Tibial artery (tissue), 4 donors: ENCODE results near the gene C2orf76.

Source experiments
- DNase-seq, 2 donors: peaks; one replicate each; pipeline ENCODE4 v3.0.0-alpha.2; 2019
- H3K27ac ChIP-seq, 2 donors: fragments of 200-600 bp; sonication (generic) in 1 of 2; 1 replicate in 1 of 2; 2 replicates in 1 of 2; pipeline ENCODE4 v1.5.1; 2018 to 2019; ENCODE audit warnings: mild to moderate bottlenecking in 1 of 2
- H3K27me3 ChIP-seq, 2 donors: fragments of 200-600 bp; sonication (generic) in 1 of 2; one replicate each; pipeline versions ENCODE4 v1.5.1 to v1.6.0; 2016 to 2019
- H3K36me3 ChIP-seq, 3 donors: fragments of 200-600 bp; sonication (generic) in 2 of 3; one replicate each; pipeline ENCODE4 v1.5.1; 2016 to 2019; ENCODE audit warnings: mild to moderate bottlenecking in 2 of 3
- H3K4me1 ChIP-seq, 4 donors: fragments of 200-600 bp; sonication (generic) in 2 of 4; 1 replicate in 3 of 4; 2 replicates in 1 of 4; pipeline ENCODE4 v1.5.1; 2016 to 2019
- H3K4me3 ChIP-seq, 2 donors: fragments of 200-600 bp; sonication (generic) in 1 of 2; 1 replicate in 1 of 2; 2 replicates in 1 of 2; pipeline ENCODE4 v1.5.1; 2018 to 2019; ENCODE audit warnings: mild to moderate bottlenecking in 2 of 2
- H3K9me3 ChIP-seq, 3 donors: fragments of 200-600 bp; sonication (generic) in 1 of 3; one replicate each; pipeline ENCODE4 v1.5.1; 2016 to 2019
- intact Hi-C: fragments of 100-400 bp; cut with DNase I; formaldehyde crosslinking; loops from one replicate; pipeline ENCODE4 v1.15.0; 2023; ENCODE audit warnings: low total_unique reads
- TF ChIP-seq, protein P1 (sequence below), 2 experiments: fragments of 200-600 bp in 1 of 2; fragments of 450-650 bp in 1 of 2; IDR thresholded peaks; one replicate each; pipeline ENCODE4 v1.5.1; 2017 to 2019; ENCODE audit warnings: antibody characterized with exemption in 2 of 2, mild to moderate bottlenecking in 1 of 2, moderate library complexity in 1 of 2

C2orf76 gene

GRCh38 chr2:119315241-119315925 lies 51.3 kb downstream of the C2orf76 start:
- no peak overlapping the region for H3K4me3 ChIP-seq
- peaks cover 0 to 10% (median 5%) of the 10 kb centered on the region in 3 donors for H3K36me3 ChIP-seq
- no peaks in the 10 kb centered on the region for H3K9me3 ChIP-seq
- H3K4me1 ChIP-seq = peaks cover 0 to 6% (median 0%) of the 10 kb centered on the region in 4 donors
- H3K27me3 ChIP-seq = no peaks in the 10 kb centered on the region
- H3K27ac ChIP-seq = no peak overlapping the region
- DNase-seq = no peak
- TF ChIP-seq, protein P1, sequence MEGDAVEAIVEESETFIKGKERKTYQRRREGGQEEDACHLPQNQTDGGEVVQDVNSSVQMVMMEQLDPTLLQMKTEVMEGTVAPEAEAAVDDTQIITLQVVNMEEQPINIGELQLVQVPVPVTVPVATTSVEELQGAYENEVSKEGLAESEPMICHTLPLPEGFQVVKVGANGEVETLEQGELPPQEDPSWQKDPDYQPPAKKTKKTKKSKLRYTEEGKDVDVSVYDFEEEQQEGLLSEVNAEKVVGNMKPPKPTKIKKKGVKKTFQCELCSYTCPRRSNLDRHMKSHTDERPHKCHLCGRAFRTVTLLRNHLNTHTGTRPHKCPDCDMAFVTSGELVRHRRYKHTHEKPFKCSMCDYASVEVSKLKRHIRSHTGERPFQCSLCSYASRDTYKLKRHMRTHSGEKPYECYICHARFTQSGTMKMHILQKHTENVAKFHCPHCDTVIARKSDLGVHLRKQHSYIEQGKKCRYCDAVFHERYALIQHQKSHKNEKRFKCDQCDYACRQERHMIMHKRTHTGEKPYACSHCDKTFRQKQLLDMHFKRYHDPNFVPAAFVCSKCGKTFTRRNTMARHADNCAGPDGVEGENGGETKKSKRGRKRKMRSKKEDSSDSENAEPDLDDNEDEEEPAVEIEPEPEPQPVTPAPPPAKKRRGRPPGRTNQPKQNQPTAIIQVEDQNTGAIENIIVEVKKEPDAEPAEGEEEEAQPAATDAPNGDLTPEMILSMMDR (IDR thresholded peaks at IDR 0.05) = no peak
- intact Hi-C loops = no loop called here

DNA sequence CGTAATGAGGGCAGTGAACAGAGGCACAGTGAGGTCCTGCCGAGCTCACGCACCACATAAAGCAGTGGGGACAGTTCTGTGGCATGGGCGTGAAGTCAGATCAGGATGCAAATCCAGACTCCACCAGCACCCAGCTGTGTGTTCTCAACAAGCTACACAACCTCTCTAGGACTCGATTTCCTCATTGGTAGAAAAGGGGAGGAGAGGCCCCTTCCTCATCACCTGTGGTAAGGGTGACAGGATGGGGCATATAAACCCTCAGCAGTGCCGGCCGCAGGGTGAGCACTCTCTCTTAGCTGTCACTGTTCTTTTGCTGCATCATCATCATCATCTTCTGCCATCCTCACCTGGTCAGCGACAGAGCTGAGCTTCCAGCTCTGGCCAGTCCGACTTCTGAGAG lies 54.8 kb downstream of the C2orf76 start:
- no peak overlapping the region for H3K4me3 ChIP-seq
- intact Hi-C loops = no loop called here
- H3K36me3 ChIP-seq = peaks cover 0 to 10% (median 5%) of the 10 kb centered on the region in 3 donors
- TF ChIP-seq, protein P1 (IDR thresholded peaks at IDR 0.05) = no peak
- H3K9me3 ChIP-seq = no peaks in the 10 kb centered on the region
- no peak for DNase-seq
- H3K4me1 ChIP-seq = peaks cover 0 to 6% (median 0%) of the 10 kb centered on the region in 4 donors
- no peaks in the 10 kb centered on the region for H3K27me3 ChIP-seq
- no peak overlapping the region for H3K27ac ChIP-seq

- intact Hi-C loops = no loop called here
- Histone ChIP-seq H3K27me3 (no peaks in the 10 kb centered on the region), H3K36me3 (peaks cover 0 to 10% (median 5%) of the 10 kb centered on the region in 3 donors), H3K9me3 (no peaks in the 10 kb centered on the region), H3K4me3 (no peak overlapping the region), H3K4me1 (peaks cover 0 to 6% (median 0%) of the 10 kb centered on the region in 4 donors), H3K27ac (no peak overlapping the region)
- TF ChIP-seq, protein P1 (IDR thresholded peaks at IDR 0.05) = no peak
- no peak for DNase-seq
These were observed 55.3 kb downstream of the C2orf76 start for GRCh38 chr2:119311371-119311770.

DNA sequence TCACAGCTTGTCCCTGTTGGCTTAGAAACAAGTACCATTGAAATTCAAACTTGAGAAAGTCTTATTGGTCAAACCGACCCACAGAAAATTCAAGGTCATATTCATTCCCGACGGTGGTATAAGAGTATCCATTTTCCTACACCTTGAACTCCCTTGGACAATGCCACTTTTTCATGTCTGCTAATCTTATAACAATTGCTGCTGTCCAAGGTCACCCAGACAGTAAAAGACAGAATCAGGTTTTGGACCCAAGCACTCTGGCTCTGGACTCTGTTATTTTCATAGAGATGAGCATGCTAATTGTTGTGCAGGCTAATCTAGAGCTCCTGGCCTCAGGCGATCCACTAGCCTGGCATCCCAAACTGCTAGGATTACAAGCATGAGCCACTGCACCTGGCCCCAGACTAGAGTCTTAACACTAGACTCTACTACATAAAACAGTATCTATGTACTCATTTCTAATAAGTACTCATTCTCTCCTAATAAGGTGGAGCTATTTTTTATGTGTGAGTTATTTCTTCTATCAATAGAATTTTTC lies 57.8 kb downstream of the C2orf76 start:
- no peaks in the 10 kb centered on the region for H3K9me3 ChIP-seq
- H3K27ac ChIP-seq = no peak overlapping the region
- intact Hi-C loops = no loop called here
- no peaks in the 10 kb centered on the region for H3K4me1 ChIP-seq
- no peak overlapping the region for H3K4me3 ChIP-seq
- TF ChIP-seq, protein P1 (IDR thresholded peaks at IDR 0.05) = no peak
- no peaks in the 10 kb centered on the region for H3K27me3 ChIP-seq
- no peak for DNase-seq
- H3K36me3 ChIP-seq = peaks cover 0 to 10% (median 5%) of the 10 kb centered on the region in 3 donors

GRCh38 chr2:119307419-119308140 lies 59.1 kb downstream of the C2orf76 start:
- Histone ChIP-seq H3K4me1 (no peaks in the 10 kb centered on the region), H3K27ac (no peak overlapping the region), H3K9me3 (no peaks in the 10 kb centered on the region), H3K27me3 (no peaks in the 10 kb centered on the region), H3K36me3 (peaks cover 0 to 10% (median 5%) of the 10 kb centered on the region in 3 donors), H3K4me3 (no peak overlapping the region)
- TF ChIP-seq, protein P1 (IDR thresholded peaks at IDR 0.05) = no peak
- intact Hi-C loops = no loop called here
- no peak for DNase-seq
